Endothelial cell of umbilical vein (primary cell): ENCODE data around the gene SH3RF1.

Experiments used
- CTCF ChIP-seq, 2 donors: IDR thresholded peaks; 1 replicate in 1 of 2; 2 replicates in 1 of 2; pipeline ENCODE4 v1.5.1; 2011; ENCODE audit warnings: low read length in 2 of 2, mild to moderate bottlenecking in 2 of 2, moderate library complexity in 2 of 2, control low read depth in 1 of 2, inconsistent platforms in 1 of 2, low read depth in 1 of 2; ENCODE audit not compliant: insufficient read depth in 1 of 2; ENCODE audit errors: extremely low read depth in 1 of 2
- EZH2 ChIP-seq: IDR thresholded peaks from 2 replicates; pipeline ENCODE4 v1.6.1; 2012; ENCODE audit warnings: borderline replicate concordance, low read depth, mild to moderate bottlenecking, moderate library complexity, low read length, inconsistent platforms; ENCODE audit not compliant: severe bottlenecking
- FOS ChIP-seq: IDR thresholded peaks from 2 replicates; pipeline ENCODE4 v1.6.1; 2011; ENCODE audit warnings: mild to moderate bottlenecking, low read length, moderate library complexity, borderline replicate concordance; ENCODE audit not compliant: insufficient read depth
- GATA2 ChIP-seq: IDR thresholded peaks from 2 replicates; pipeline ENCODE4 v1.7.0; 2011; ENCODE audit warnings: low read depth, mild to moderate bottlenecking, moderate library complexity, mixed read lengths, low read length; ENCODE audit not compliant: insufficient read length, insufficient read depth
- JUN ChIP-seq: IDR thresholded peaks from 2 replicates; pipeline ENCODE4 v1.6.1; 2011; ENCODE audit warnings: borderline replicate concordance, low read depth; ENCODE audit not compliant: insufficient read length, insufficient read depth
- MAX ChIP-seq: IDR thresholded peaks from 2 replicates; pipeline ENCODE4 v1.6.1; 2011; ENCODE audit not compliant: insufficient read depth, insufficient read length
- MYC ChIP-seq: IDR thresholded peaks from one replicate; pipeline ENCODE4 v1.6.1; 2011; ENCODE audit warnings: mild to moderate bottlenecking, low read depth, low read length
- POLR2A ChIP-seq: IDR thresholded peaks from 2 replicates; pipeline ENCODE4 v1.6.1; 2012; ENCODE audit warnings: low read depth, mild to moderate bottlenecking, control low read depth, low read length
- POLR2AphosphoS5 ChIP-seq: IDR thresholded peaks from 2 replicates; pipeline ENCODE4 v1.6.1; 2012; ENCODE audit warnings: low read depth, mild to moderate bottlenecking, control low read depth, low read length, moderate library complexity; ENCODE audit not compliant: insufficient read depth

- no peak for TF ChIP-seq POLR2A
- TF ChIP-seq CTCF (IDR thresholded peaks at IDR 0.05; ENCODE audit: extremely low read depth in 1 of 2, insufficient read depth in 1 of 2, low read depth in 1 of 2, low read length in 2 of 2): no peak
- no peak for TF ChIP-seq POLR2AphosphoS5
- no peak for TF ChIP-seq MAX
- no peak for TF ChIP-seq EZH2
- no peak for TF ChIP-seq FOS
- TF ChIP-seq MYC: no peak
- TF ChIP-seq JUN: peak; percentile 38
- no peak for TF ChIP-seq GATA2
Measured at GRCh38 chr4:169151671-169152070, 119.1 kb downstream of the SH3RF1 start.
